GM23338 (cell line): ENCODE measurements around the gene DNAL4. TPM values are rescaled to one million over a fixed set of nuclear protein-coding genes. Genes with fewer than 3 reads are reported as not detected.
A peak's percentile ranks its signal among the peaks of the same experiment; 100 is the strongest.

Source experiments
- ATAC-seq: fragments of 200-7000 bp; cut with Tn5 transposase; 3 replicates; pipeline ENCODE4 v1.9.1; 2020
- DNase-seq: peaks from one replicate; pipeline ENCODE4 v3.0.0-alpha.2; 2015; ENCODE audit warnings: low spot score
- H2AFZ ChIP-seq: fragments of 200-600 bp; sonication (generic); 2 replicates; pipeline ENCODE4 v1.8.0; 2016; ENCODE audit warnings: antibody characterized with exemption, mild to moderate bottlenecking, moderate library complexity
- H3F3A ChIP-seq: fragments of 200-600 bp; sonication (generic); replicated peaks from 2 replicates; pipeline ENCODE4 v1.8.0; 2017; ENCODE audit warnings: antibody characterized with exemption, mixed run types, low read depth
- H3K27ac ChIP-seq: fragments of 200-600 bp; sonication (generic); 2 replicates; pipeline ENCODE4 v1.6.1; 2016; ENCODE audit warnings: low read depth
- H3K27me3 ChIP-seq: fragments of 200-600 bp; sonication (generic); 2 replicates; pipeline ENCODE4 v1.8.0; 2016; ENCODE audit warnings: mild to moderate bottlenecking, mixed run types, moderate library complexity; ENCODE audit not compliant: insufficient read depth
- H3K36me3 ChIP-seq: fragments of 200-600 bp; sonication (generic); 2 replicates; pipeline ENCODE4 v1.8.0; 2016; ENCODE audit warnings: mild to moderate bottlenecking; ENCODE audit not compliant: insufficient read depth
- H3K4me1 ChIP-seq: fragments of 200-600 bp; sonication (generic); 2 replicates; pipeline ENCODE4 v1.8.0; 2016; ENCODE audit warnings: mild to moderate bottlenecking, moderate library complexity; ENCODE audit not compliant: insufficient read depth
- H3K4me2 ChIP-seq: fragments of 200-600 bp; sonication (generic); 2 replicates; pipeline ENCODE4 v1.7.1; 2017; ENCODE audit warnings: mixed run types
- H3K4me3 ChIP-seq: fragments of 200-600 bp; sonication (generic); 2 replicates; pipeline ENCODE4 v1.6.1; 2016; ENCODE audit warnings: mixed run types
- H3K79me2 ChIP-seq: fragments of 200-600 bp; sonication (generic); replicated peaks from 2 replicates; pipeline ENCODE4 v1.8.0; 2017; ENCODE audit warnings: mild to moderate bottlenecking; ENCODE audit not compliant: insufficient read depth
- H3K9me2 ChIP-seq: fragments of 200-600 bp; sonication (generic); 2 replicates; pipeline ENCODE4 v1.8.0; 2017; ENCODE audit not compliant: insufficient read depth
- H4K20me1 ChIP-seq: fragments of 200-600 bp; sonication (generic); replicated peaks from 2 replicates; pipeline ENCODE4 v1.8.0; 2017; ENCODE audit warnings: mild to moderate bottlenecking; ENCODE audit not compliant: insufficient read depth
- H3K27ac Mint-ChIP-seq: 2 replicates; pipeline ENCODE4 v1.8.0; 2020; ENCODE audit warnings: inconsistent platforms, mild to moderate bottlenecking, moderate library complexity, mixed read lengths
- H3K27me3 Mint-ChIP-seq: 3 replicates; pipeline ENCODE4 v1.8.0; 2022; ENCODE audit warnings: low read depth, mild to moderate bottlenecking, moderate library complexity, mixed read lengths, inconsistent platforms; ENCODE audit not compliant: insufficient read depth, poor library complexity
- H3K36me3 Mint-ChIP-seq: 3 replicates; pipeline ENCODE4 v1.8.0; 2021; ENCODE audit warnings: low read depth, mild to moderate bottlenecking, inconsistent platforms, moderate library complexity, mixed read lengths
- H3K4me1 Mint-ChIP-seq: 3 replicates; pipeline ENCODE4 v1.8.0; 2020; ENCODE audit warnings: mild to moderate bottlenecking, inconsistent platforms, mixed read lengths
- H3K4me3 Mint-ChIP-seq: 3 replicates; pipeline ENCODE4 v1.8.0; 2021; ENCODE audit warnings: moderate library complexity, mild to moderate bottlenecking, inconsistent platforms, mixed read lengths
- H3K9me3 Mint-ChIP-seq: 3 replicates; pipeline ENCODE4 v1.8.0; 2020; ENCODE audit warnings: moderate library complexity, mild to moderate bottlenecking, inconsistent platforms, mixed read lengths
- CREB1 ChIP-seq: fragments of 250-450 bp; sonication (Bioruptor Pico); IDR thresholded peaks from 2 replicates; pipeline ENCODE4 v1.5.0; 2020; ENCODE audit warnings: low read depth, mild to moderate bottlenecking, moderate library complexity
- CTCF ChIP-seq, 2 experiments: fragments of 200-600 bp in 1 of 2; sonication (generic) in 1 of 2; conservative IDR thresholded peaks; 2 replicates each; pipeline versions ENCODE4 v1.5.1 to v1.6.1; 2016 to 2017; ENCODE audit warnings: antibody characterized with exemption in 2 of 2, low read depth in 2 of 2, mild to moderate bottlenecking in 2 of 2, moderate library complexity in 1 of 2
- ETS1 ChIP-seq: IDR thresholded peaks from 2 replicates; pipeline ENCODE4 v1.6.1; 2016; ENCODE audit warnings: antibody characterized with exemption
- EZH2 ChIP-seq: fragments of 200-600 bp; sonication (generic); IDR thresholded peaks from one replicate; pipeline ENCODE4 v1.8.0; 2017; ENCODE audit warnings: antibody characterized with exemption, mild to moderate bottlenecking, low read depth; ENCODE audit not compliant: unreplicated experiment
- EZH2phosphoT487 ChIP-seq: fragments of 200-600 bp; sonication (generic); IDR thresholded peaks from one replicate; pipeline ENCODE4 v1.8.1; 2018; ENCODE audit warnings: antibody characterized with exemption; ENCODE audit not compliant: unreplicated experiment
- JUNB ChIP-seq: IDR thresholded peaks from one replicate; pipeline ENCODE4 v1.6.1; 2016; ENCODE audit warnings: antibody characterized with exemption; ENCODE audit not compliant: unreplicated experiment
- NANOG ChIP-seq: IDR thresholded peaks from 2 replicates; pipeline ENCODE4 v1.6.1; 2016; ENCODE audit warnings: antibody characterized with exemption, borderline replicate concordance
- POLR2AphosphoS5 ChIP-seq: IDR thresholded peaks from 2 replicates; pipeline ENCODE4 v1.6.1; 2016; ENCODE audit warnings: antibody characterized with exemption, low read depth
- REST ChIP-seq: IDR thresholded peaks from one replicate; pipeline ENCODE4 v1.6.1; 2018; ENCODE audit warnings: antibody characterized with exemption; ENCODE audit not compliant: unreplicated experiment
- STAT1 ChIP-seq: IDR thresholded peaks from one replicate; pipeline ENCODE4 v1.6.1; 2016; ENCODE audit warnings: antibody characterized with exemption; ENCODE audit not compliant: unreplicated experiment
- ZNF114 ChIP-seq: fragments of 250-450 bp; sonication (Bioruptor Pico); IDR thresholded peaks from 2 replicates; pipeline ENCODE4 v1.5.0; 2020; ENCODE audit warnings: mild to moderate bottlenecking, moderate library complexity
- ZNF331 ChIP-seq: fragments of 250-450 bp; sonication (Bioruptor Pico); IDR thresholded peaks from 2 replicates; pipeline ENCODE4 v1.5.0; 2020; ENCODE audit warnings: low read depth, mild to moderate bottlenecking, moderate library complexity
- ZNF462 ChIP-seq: fragments of 250-450 bp; sonication (Bioruptor Pico); IDR thresholded peaks from 2 replicates; pipeline ENCODE4 v1.5.0; 2020; ENCODE audit warnings: mild to moderate bottlenecking, moderate library complexity
- polyA plus RNA-seq: library from polyadenylated mRNA; unstranded; fragments of >200 nt; fragmentation: Nextera tagmentation; extraction: Ambion mirVana; gene quantifications from 2 replicates; pipeline ENCODE4 v1.2.1, GENCODE V29; 2016
- total RNA-seq: library from RNA; depleted of rRNA; stranded (reverse); fragments of >200 nt; shearing (Covaris generic); gene quantifications from 2 replicates; pipeline ENCODE4 v1.2.3, GENCODE V29; 2014

DNAL4 gene
- total and polyA plus RNA-seq, 2 experiments from 2014 or later = 9.3 to 10.0 TPM

GRCh38 chr22:38753948-38754750 is 39.8 kb downstream of the DNAL4 start:
- Mint-ChIP-seq H3K36me3 (peaks cover 3% of the 10 kb centered on the region; the same call in 2 of the 3 replicates), H3K4me1 (peaks cover 18% of the 10 kb centered on the region; the same call in 2 of the 3 replicates)

More at GRCh38 chr22:38753948-38754750, 39.8 kb downstream of the DNAL4 start:
- Mint-ChIP-seq H3K27me3 (peaks cover 15% of the 10 kb centered on the region), H3K4me3 (peak overlapping the region; percentile 71), H3K9me3 (no peaks in the 10 kb centered on the region; the same call in 2 of the 3 replicates), H3K27ac (no peak overlapping the region)
- TF ChIP-seq JUNB (no peak), ZNF114 (no peak), CREB1 (CRISPR knock-in tag) (no peak), NANOG (no peak), POLR2AphosphoS5 (no peak), EZH2phosphoT487 (no peak), ETS1 (no peak), ZNF462 (CRISPR knock-in tag) (no peak), CTCF (conservative IDR thresholded peaks at IDR 0.05; ENCODE audit: low read depth in 2 of 2) (no peak), STAT1 (no peak), EZH2 (no peak), ZNF331 (no peak), REST (no peak)
- peak; percentile 84 for DNase-seq
- H3K4me2 ChIP-seq = peak overlapping the region; percentile 99
- H2AFZ ChIP-seq = peak overlapping the region; percentile 18; the same call in 1 of the 2 replicates
- peak; percentile 68 for ATAC-seq
- H3K36me3 ChIP-seq = no peaks in the 10 kb centered on the region
- no peaks in the 10 kb centered on the region for H3K9me2 ChIP-seq
- no peaks in the 10 kb centered on the region for H3K79me2 ChIP-seq
- peak overlapping the region; percentile 77 for H3K4me3 ChIP-seq
- H4K20me1 ChIP-seq = no peaks in the 10 kb centered on the region
- no peak overlapping the region for H3K27ac ChIP-seq
- peaks cover 3% of the 10 kb centered on the region; the same call in 1 of the 2 replicates for H3F3A ChIP-seq
- H3K4me1 ChIP-seq = peaks cover 21% of the 10 kb centered on the region; the same call in 1 of the 2 replicates
- peaks cover 14% of the 10 kb centered on the region; the same call in 1 of the 2 replicates for H3K27me3 ChIP-seq
